HepG2 (cell line): ENCODE measurements around the gene RUVBL2. TPM values are rescaled to one million over a fixed set of nuclear protein-coding genes. Genes with fewer than 3 reads are reported as not detected.

Experiments used
- AGO1 ChIP-seq: fragments of 200-400 bp; formaldehyde crosslinking; IDR thresholded peaks from 2 replicates; pipeline ENCODE4 v1.6.1; 2017; ENCODE audit warnings: mild to moderate bottlenecking, low read depth, low read length, moderate library complexity; ENCODE audit not compliant: poor library complexity, severe bottlenecking
- CEBPZ ChIP-seq: IDR thresholded peaks from 2 replicates; pipeline ENCODE4 v1.6.1; 2012; ENCODE audit warnings: low read length, improper control_type of control experiment
- CSRNP2 ChIP-seq: sonication (generic); formaldehyde crosslinking; conservative IDR thresholded peaks from 2 replicates; pipeline ENCODE4 v1.8.0; 2022; ENCODE audit warnings: low read depth, missing genetic modification reagents
- EHMT2 ChIP-seq: fragments of 200-600 bp; sonication (generic); IDR thresholded peaks from 2 replicates; pipeline ENCODE4 v1.7.0; 2017; ENCODE audit warnings: antibody characterized with exemption, low read depth, low read length, borderline replicate concordance
- FOXO4 ChIP-seq: sonication (generic); formaldehyde crosslinking; conservative IDR thresholded peaks from 2 replicates; pipeline ENCODE4 v1.8.1; 2023; ENCODE audit warnings: missing genetic modification reagents
- HNF1A ChIP-seq, 2 experiments: sonication (generic) in 1 of 2; formaldehyde crosslinking in 1 of 2; IDR thresholded peaks; 2 replicates each; pipeline versions ENCODE4 v1.4.0 to v1.6.1; 2016 to 2020; ENCODE audit warnings: borderline replicate concordance in 1 of 2, low read depth in 1 of 2, mild to moderate bottlenecking in 1 of 2, missing genetic modification reagents in 1 of 2
- KDM6A ChIP-seq: IDR thresholded peaks from 2 replicates; pipeline ENCODE4 v1.6.1; 2016; ENCODE audit warnings: low read depth
- MAFK ChIP-seq, 2 experiments: IDR thresholded peaks in 1 of 2; conservative IDR thresholded peaks in 1 of 2; 2 replicates each; pipeline ENCODE4 v1.6.1; 2011; ENCODE audit warnings: improper control_type of control experiment in 2 of 2, low read length in 2 of 2
- MAZ ChIP-seq, 2 experiments: sonication (generic) in 1 of 2; formaldehyde crosslinking in 1 of 2; IDR thresholded peaks; 2 replicates each; pipeline versions ENCODE4 v1.5.0 to v1.6.1; 2012 to 2020; ENCODE audit warnings: low read depth in 2 of 2, mild to moderate bottlenecking in 2 of 2, borderline replicate concordance in 1 of 2, improper control_type of control experiment in 1 of 2, low read length in 1 of 2, missing genetic modification reagents in 1 of 2, moderate library complexity in 1 of 2
- NCOA2 ChIP-seq: sonication (generic); formaldehyde crosslinking; IDR thresholded peaks from 2 replicates; pipeline ENCODE4 v1.8.0; 2022; ENCODE audit warnings: inconsistent platforms
- YEATS4 ChIP-seq: sonication (generic); formaldehyde crosslinking; IDR thresholded peaks from 2 replicates; pipeline ENCODE4 v1.4.0; 2020; ENCODE audit warnings: missing genetic modification reagents, borderline replicate concordance
- ZNF260 ChIP-seq: sonication (generic); formaldehyde crosslinking; IDR thresholded peaks from 2 replicates; pipeline ENCODE4 v1.4.0; 2020; ENCODE audit warnings: missing genetic modification reagents, low read depth, mild to moderate bottlenecking, borderline replicate concordance
- ZNF672 ChIP-seq: sonication (generic); formaldehyde crosslinking; IDR thresholded peaks from 2 replicates; pipeline ENCODE4 v1.8.1; 2022; ENCODE audit warnings: missing genetic modification reagents
- ZNF724P ChIP-seq: sonication (generic); formaldehyde crosslinking; IDR thresholded peaks from 2 replicates; pipeline ENCODE4 v1.8.0; 2022; ENCODE audit warnings: missing genetic modification reagents, borderline replicate concordance
- ZNF782 ChIP-seq: sonication (generic); formaldehyde crosslinking; IDR thresholded peaks from 2 replicates; pipeline ENCODE4 v1.4.0; 2020; ENCODE audit warnings: missing genetic modification reagents, mild to moderate bottlenecking, borderline replicate concordance
- ZNF891 ChIP-seq: sonication (generic); formaldehyde crosslinking; IDR thresholded peaks from 2 replicates; pipeline ENCODE4 v1.5.0; 2020; ENCODE audit warnings: mild to moderate bottlenecking, missing genetic modification reagents
- polyA plus RNA-seq, 8 experiments: library from polyadenylated mRNA; depleted of rRNA in 3 of 8; stranded (reverse) in 7 of 8; unstranded in 1 of 8; fragments of >200 nt; fragmentation: Illumina TruSeq in 4 of 8; extraction: Trizol in 4 of 8; gene quantifications; 2 replicates each; pipeline versions ENCODE4 v1.2.1 to v1.2.3, GENCODE V29; 2011 to 2016; ENCODE audit warnings: low read depth in 4 of 8, missing spikeins in 1 of 8, mixed read lengths in 1 of 8; ENCODE audit not compliant: insufficient read depth in 1 of 8
- total RNA-seq, 5 experiments: library from RNA; depleted of rRNA; stranded (reverse); fragments of >200 nt; fragmentation: Illumina TruSeq; extraction: Trizol; gene quantifications; 2 replicates each; pipeline ENCODE4 v1.2.3, GENCODE V29; 2016; ENCODE audit warnings: low read depth in 1 of 5

RUVBL2 gene
- total and polyA plus RNA-seq, 2 of the 13 experiments (the other 11 are each of a cell fraction or from before 2014, with no cell fraction given), result 120 to 122 TPM

- TF ChIP-seq HNF1A (IDR thresholded peaks at IDR 0.05; ENCODE audit: low read depth) (peak; percentile 98), HNF1A (CRISPR knock-in tag; IDR thresholded peaks at IDR 0.05; ENCODE audit: borderline replicate concordance) (peak; percentile 99), AGO1 (peak; percentile 97), MAFK (conservative IDR thresholded peaks at IDR 0.05 in 1 of 2, IDR thresholded peaks at IDR 0.05 in 1 of 2; ENCODE audit: low read length in 2 of 2) (peak; percentile 95 to 99), MAZ (IDR thresholded peaks at IDR 0.05; ENCODE audit: borderline replicate concordance, low read depth, low read length) (peak; percentile 84), MAZ (CRISPR knock-in tag; IDR thresholded peaks at IDR 0.05; ENCODE audit: low read depth) (peak; percentile 92), CSRNP2 (no peak), YEATS4 (peak; percentile 62; the same call in 1 of the 2 replicates), ZNF782 (peak; percentile 73; the same call in 1 of the 2 replicates), ZNF672 (CRISPR knock-in tag) (no peak), FOXO4 (no peak), ZNF724P (CRISPR knock-in tag) (no peak), KDM6A (CRISPR knock-in tag) (peak; percentile 98), ZNF260 (CRISPR knock-in tag) (no peak), EHMT2 (no peak), NCOA2 (peak; percentile 80), CEBPZ (no peak), ZNF891 (CRISPR knock-in tag) (no peak)
Observed at GRCh38 chr19:48963371-48964204, 30.1 kb upstream of the RUVBL2 start (continued).
